Liver (tissue), 9 donors: Measurements from ENCODE around the gene AQP10. TPM values are rescaled to one million over a fixed set of nuclear protein-coding genes. Genes with fewer than 3 reads are reported as not detected.

Source experiments
- DNase-seq: peaks from one replicate; pipeline ENCODE4 v3.0.0-alpha.2; 2017; ENCODE audit warnings: low spot score
- H3K27ac ChIP-seq, 2 donors: one replicate each; pipeline ENCODE4 v1.7.0; 2013; ENCODE audit warnings: inconsistent platforms in 2 of 2, low read length in 2 of 2, control low read depth in 1 of 2, low read depth in 1 of 2, mild to moderate bottlenecking in 1 of 2
- H3K27me3 ChIP-seq, 4 donors: one replicate each; pipeline versions ENCODE4 v1.6.1 to v1.7.0; 2013; ENCODE audit warnings: low read length in 3 of 4, inconsistent platforms in 1 of 4, mild to moderate bottlenecking in 1 of 4, moderate library complexity in 1 of 4; ENCODE audit not compliant: control insufficient read depth in 4 of 4, insufficient read depth in 4 of 4
- H3K36me3 ChIP-seq, 4 donors: one replicate each; pipeline versions ENCODE4 v1.6.1 to v1.7.0; 2013; ENCODE audit warnings: low read length in 3 of 4, mild to moderate bottlenecking in 3 of 4, low read depth in 1 of 4, moderate library complexity in 1 of 4; ENCODE audit not compliant: control insufficient read depth in 4 of 4, insufficient read depth in 3 of 4
- H3K4me1 ChIP-seq, 4 donors: one replicate each; pipeline versions ENCODE4 v1.6.1 to v1.7.0; 2013; ENCODE audit warnings: low read length in 3 of 4, mild to moderate bottlenecking in 3 of 4, moderate library complexity in 1 of 4; ENCODE audit not compliant: control insufficient read depth in 4 of 4, insufficient read depth in 4 of 4
- H3K4me3 ChIP-seq, 3 donors: one replicate each; pipeline versions ENCODE4 v1.6.1 to v1.7.0; 2013; ENCODE audit warnings: low read length in 3 of 3, control low read depth in 1 of 3, low read depth in 1 of 3, mild to moderate bottlenecking in 1 of 3
- H3K9ac ChIP-seq, 2 donors: one replicate each; pipeline ENCODE4 v1.7.0; 2013; ENCODE audit warnings: low read length in 2 of 2, mild to moderate bottlenecking in 2 of 2, moderate library complexity in 2 of 2, control low read depth in 1 of 2, low read depth in 1 of 2
- H3K9me3 ChIP-seq, 4 donors: one replicate each; pipeline versions ENCODE4 v1.6.1 to v1.7.0; 2013; ENCODE audit warnings: low read length in 3 of 4; ENCODE audit not compliant: control insufficient read depth in 4 of 4
- EGR1 ChIP-seq, 2 donors: IDR thresholded peaks; 2 replicates each; pipeline ENCODE4 v1.6.1; 2016 to 2018; ENCODE audit warnings: antibody characterized with exemption in 2 of 2, low read depth in 2 of 2
- FOXA1 ChIP-seq: IDR thresholded peaks from 2 replicates; pipeline ENCODE4 v1.6.1; 2016; ENCODE audit warnings: antibody characterized with exemption
- FOXA2 ChIP-seq: IDR thresholded peaks from 2 replicates; pipeline ENCODE4 v1.6.1; 2016; ENCODE audit warnings: antibody characterized with exemption
- GABPA ChIP-seq, 2 donors: IDR thresholded peaks in 1 of 2; conservative IDR thresholded peaks in 1 of 2; 2 replicates each; pipeline ENCODE4 v1.6.1; 2016; ENCODE audit warnings: antibody characterized with exemption in 2 of 2, mild to moderate bottlenecking in 1 of 2, moderate library complexity in 1 of 2
- HNF4A ChIP-seq, 2 donors: conservative IDR thresholded peaks; 2 replicates each; pipeline ENCODE4 v1.6.1; 2016; ENCODE audit warnings: antibody characterized with exemption in 2 of 2, mild to moderate bottlenecking in 2 of 2
- HNF4G ChIP-seq: IDR thresholded peaks from 2 replicates; pipeline ENCODE4 v1.6.1; 2016; ENCODE audit warnings: antibody characterized with exemption
- JUND ChIP-seq, 2 donors: IDR thresholded peaks; 2 replicates each; pipeline ENCODE4 v1.6.1; 2016; ENCODE audit warnings: antibody characterized with exemption in 2 of 2
- NR2F2 ChIP-seq: IDR thresholded peaks from 2 replicates; pipeline ENCODE4 v1.6.1; 2016; ENCODE audit warnings: antibody characterized with exemption
- RAD21 ChIP-seq, 2 donors: IDR thresholded peaks; 2 replicates each; pipeline ENCODE4 v1.6.1; 2016; ENCODE audit warnings: antibody characterized with exemption in 2 of 2, mild to moderate bottlenecking in 2 of 2
- REST ChIP-seq: IDR thresholded peaks from 2 replicates; pipeline ENCODE4 v1.6.1; 2016; ENCODE audit warnings: antibody characterized with exemption, mild to moderate bottlenecking
- RXRA ChIP-seq, 2 donors: IDR thresholded peaks; 2 replicates each; pipeline ENCODE4 v1.6.1; 2017 to 2018; ENCODE audit warnings: antibody characterized with exemption in 2 of 2, mild to moderate bottlenecking in 1 of 2
- SP1 ChIP-seq: IDR thresholded peaks from 2 replicates; pipeline ENCODE4 v1.6.1; 2018; ENCODE audit warnings: antibody characterized with exemption, mild to moderate bottlenecking
- TAF1 ChIP-seq: conservative IDR thresholded peaks from 2 replicates; pipeline ENCODE4 v1.6.1; 2016; ENCODE audit warnings: antibody characterized with exemption, mild to moderate bottlenecking
- YY1 ChIP-seq: IDR thresholded peaks from 2 replicates; pipeline ENCODE4 v1.6.1; 2016; ENCODE audit warnings: antibody characterized with exemption, mild to moderate bottlenecking
- WGBS: extraction: QIAGEN DNeasy Blood & Tissue Kit; methylation state at CpG from one replicate; pipeline ENCODE4 v1.1.7; 2013; 5-methylcytosine and 5-hydroxymethylcytosine counted together
- polyA plus RNA-seq, 2 donors: library from polyadenylated mRNA; stranded (reverse) in 1 of 2; unstranded in 1 of 2; fragments of 200-250 nt in 1 of 2; fragments of >200 nt in 1 of 2; fragmentation: Nextera tagmentation in 1 of 2; extraction: Ambion mirVana in 1 of 2; gene quantifications; one replicate each; pipeline versions ENCODE4 v1.2.1 to v1.2.3, GENCODE V29; 2013 to 2015
- total RNA-seq, 2 donors: library from RNA; depleted of rRNA; stranded (reverse); fragments of >200 nt; gene quantifications; one replicate each; pipeline ENCODE4 v1.2.3, GENCODE V29; 2014
- TF ChIP-seq, protein P1 (sequence below): IDR thresholded peaks from 2 replicates; pipeline ENCODE4 v1.6.1; 2016; ENCODE audit warnings: antibody characterized with exemption
- TF ChIP-seq, protein P2 (sequence below): IDR thresholded peaks from 2 replicates; pipeline ENCODE4 v1.6.1; 2016; ENCODE audit warnings: antibody characterized with exemption
- TF ChIP-seq, protein P3 (sequence below): fragments of 150-350 bp; IDR thresholded peaks from 2 replicates; pipeline ENCODE4 v1.5.1; 2017; ENCODE audit warnings: improper control_type of control experiment, low read depth, low read length; ENCODE audit not compliant: missing input control
- TF ChIP-seq, protein P4 (sequence below): IDR thresholded peaks from 2 replicates; pipeline ENCODE4 v1.6.1; 2016; ENCODE audit warnings: antibody characterized with exemption
- donor health status: healthy.
- donor health status: healthy.
- donor health status: healthy.
- donor health status: healthy.
- donor health status: healthy.

AQP10 gene
- total RNA-seq (under 1 TPM in 1 of 2 donors, not detected in 1; 0.14 TPM), polyA plus RNA-seq (not detected)

DNA sequence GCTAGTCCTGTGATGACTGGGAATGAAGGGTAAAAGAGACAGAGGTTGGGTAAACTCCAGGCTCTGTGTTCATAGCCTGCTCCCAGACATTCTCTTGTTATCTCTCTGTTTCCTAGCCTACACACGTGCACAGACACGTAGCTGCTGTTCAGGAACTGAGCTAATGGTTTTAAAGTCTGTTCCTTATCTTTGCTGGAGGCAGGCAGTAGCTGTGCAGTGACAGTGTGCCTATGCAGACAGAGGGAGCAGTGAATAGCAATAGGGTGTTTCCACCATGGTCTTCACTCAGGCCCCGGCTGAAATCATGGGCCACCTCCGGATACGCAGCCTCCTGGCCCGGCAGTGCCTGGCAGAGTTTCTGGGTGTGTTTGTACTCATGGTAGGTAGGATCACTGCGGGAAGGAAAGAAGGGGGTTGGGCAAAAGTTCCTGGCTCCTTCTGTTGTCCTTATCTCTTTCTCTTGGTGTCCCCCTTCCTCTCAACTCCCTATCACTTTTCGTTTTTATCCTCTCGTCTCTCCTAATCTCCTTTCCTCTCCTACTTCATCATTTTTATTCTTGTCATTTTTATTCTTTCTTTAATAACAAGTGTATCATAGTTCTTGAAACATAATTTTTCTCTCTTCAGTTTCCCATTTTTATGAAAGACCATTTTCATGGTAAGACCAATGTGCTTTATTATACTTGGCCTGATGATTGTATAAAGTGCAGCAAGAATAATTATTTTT lies at the start of gene AQP10:
Gene AQP10, plus strand, starts transcription at position 212 of the 727 bp plus-strand sequence. Its CDS starts 63 bp downstream, at position 275.
- no peak within 1 kb of the TSS for H3K9ac ChIP-seq
- TF ChIP-seq FOXA2: no peak
- TF ChIP-seq, protein P1, sequence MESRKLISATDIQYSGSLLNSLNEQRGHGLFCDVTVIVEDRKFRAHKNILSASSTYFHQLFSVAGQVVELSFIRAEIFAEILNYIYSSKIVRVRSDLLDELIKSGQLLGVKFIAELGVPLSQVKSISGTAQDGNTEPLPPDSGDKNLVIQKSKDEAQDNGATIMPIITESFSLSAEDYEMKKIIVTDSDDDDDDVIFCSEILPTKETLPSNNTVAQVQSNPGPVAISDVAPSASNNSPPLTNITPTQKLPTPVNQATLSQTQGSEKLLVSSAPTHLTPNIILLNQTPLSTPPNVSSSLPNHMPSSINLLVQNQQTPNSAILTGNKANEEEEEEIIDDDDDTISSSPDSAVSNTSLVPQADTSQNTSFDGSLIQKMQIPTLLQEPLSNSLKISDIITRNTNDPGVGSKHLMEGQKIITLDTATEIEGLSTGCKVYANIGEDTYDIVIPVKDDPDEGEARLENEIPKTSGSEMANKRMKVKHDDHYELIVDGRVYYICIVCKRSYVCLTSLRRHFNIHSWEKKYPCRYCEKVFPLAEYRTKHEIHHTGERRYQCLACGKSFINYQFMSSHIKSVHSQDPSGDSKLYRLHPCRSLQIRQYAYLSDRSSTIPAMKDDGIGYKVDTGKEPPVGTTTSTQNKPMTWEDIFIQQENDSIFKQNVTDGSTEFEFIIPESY: no peak
- no peak for TF ChIP-seq TAF1
- H3K27me3 ChIP-seq: no peaks in the 10 kb centered on the region
- peaks cover 0 to 11% (median 7%) of the 10 kb centered on the region in 4 donors for H3K4me1 ChIP-seq
- no peak within 1 kb of the TSS for H3K27ac ChIP-seq
- 49% methylated on average over 9 of the region's 9 CpGs for WGBS
- H3K4me3 ChIP-seq: no peak within 1 kb of the TSS
- DNase-seq: no peak
- H3K36me3 ChIP-seq: no peaks in the 10 kb centered on the region
- H3K9me3 ChIP-seq: no peaks in the 10 kb centered on the region

GRCh38 chr1:154272217-154272998 lies 48.5 kb upstream of the AQP10 start, which contains the start of gene HAX1:
Gene HAX1, plus strand, starts transcription at chr1:154272629. Its CDS starts 95 bp downstream, at chr1:154272724.
- peak within 1 kb of the TSS; percentile 83 to 89 for H3K27ac ChIP-seq
- TF ChIP-seq SP1 (peak; percentile 82), JUND (IDR thresholded peaks at IDR 0.05) (peak; percentile 51 to 60), HNF4A (conservative IDR thresholded peaks at IDR 0.05) (peak; percentile 62 to 73), REST (peak; percentile 67), FOXA1 (peak; percentile 77), EGR1 (IDR thresholded peaks at IDR 0.05; ENCODE audit: low read depth in 2 of 2) (peak; percentile 93 to 98), RAD21 (IDR thresholded peaks at IDR 0.05) (peak; percentile 93 to 94), FOXA2 (no peak), YY1 (peak; percentile 97), NR2F2 (peak; percentile 44), GABPA (IDR thresholded peaks at IDR 0.05 in 1 of 2, conservative IDR thresholded peaks at IDR 0.05 in 1 of 2) (peak; percentile 68 to 91), TAF1 (peak; percentile 56), HNF4G (peak; percentile 52), RXRA (IDR thresholded peaks at IDR 0.05) (peak; percentile 48 to 79)
- TF ChIP-seq, protein P2, sequence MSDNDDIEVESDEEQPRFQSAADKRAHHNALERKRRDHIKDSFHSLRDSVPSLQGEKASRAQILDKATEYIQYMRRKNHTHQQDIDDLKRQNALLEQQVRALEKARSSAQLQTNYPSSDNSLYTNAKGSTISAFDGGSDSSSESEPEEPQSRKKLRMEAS: peak; percentile 93
- TF ChIP-seq, protein P3, sequence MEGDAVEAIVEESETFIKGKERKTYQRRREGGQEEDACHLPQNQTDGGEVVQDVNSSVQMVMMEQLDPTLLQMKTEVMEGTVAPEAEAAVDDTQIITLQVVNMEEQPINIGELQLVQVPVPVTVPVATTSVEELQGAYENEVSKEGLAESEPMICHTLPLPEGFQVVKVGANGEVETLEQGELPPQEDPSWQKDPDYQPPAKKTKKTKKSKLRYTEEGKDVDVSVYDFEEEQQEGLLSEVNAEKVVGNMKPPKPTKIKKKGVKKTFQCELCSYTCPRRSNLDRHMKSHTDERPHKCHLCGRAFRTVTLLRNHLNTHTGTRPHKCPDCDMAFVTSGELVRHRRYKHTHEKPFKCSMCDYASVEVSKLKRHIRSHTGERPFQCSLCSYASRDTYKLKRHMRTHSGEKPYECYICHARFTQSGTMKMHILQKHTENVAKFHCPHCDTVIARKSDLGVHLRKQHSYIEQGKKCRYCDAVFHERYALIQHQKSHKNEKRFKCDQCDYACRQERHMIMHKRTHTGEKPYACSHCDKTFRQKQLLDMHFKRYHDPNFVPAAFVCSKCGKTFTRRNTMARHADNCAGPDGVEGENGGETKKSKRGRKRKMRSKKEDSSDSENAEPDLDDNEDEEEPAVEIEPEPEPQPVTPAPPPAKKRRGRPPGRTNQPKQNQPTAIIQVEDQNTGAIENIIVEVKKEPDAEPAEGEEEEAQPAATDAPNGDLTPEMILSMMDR: peak; percentile 78
- TF ChIP-seq, protein P4, sequence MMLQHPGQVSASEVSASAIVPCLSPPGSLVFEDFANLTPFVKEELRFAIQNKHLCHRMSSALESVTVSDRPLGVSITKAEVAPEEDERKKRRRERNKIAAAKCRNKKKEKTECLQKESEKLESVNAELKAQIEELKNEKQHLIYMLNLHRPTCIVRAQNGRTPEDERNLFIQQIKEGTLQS: peak; percentile 54
- TF ChIP-seq, protein P1: peak; percentile 97
- no peaks in the 10 kb centered on the region for H3K9me3 ChIP-seq
- WGBS: under 1% methylated on average over 47 of the region's 47 CpGs
- peaks cover 1 to 37% (median 22%) of the 10 kb centered on the region in 4 donors for H3K36me3 ChIP-seq
- H3K27me3 ChIP-seq: no peaks in the 10 kb centered on the region
- H3K4me3 ChIP-seq: peak within 1 kb of the TSS; percentile 60 to 98 (median 96)
- peak; percentile 88 for DNase-seq
- peaks cover 0 to 15% (median 13%) of the 10 kb centered on the region in 4 donors for H3K4me1 ChIP-seq
- peak within 1 kb of the TSS; percentile 94 to 98 for H3K9ac ChIP-seq
